Pons (tissue), 1 donor: ENCODE results near the gene MYMK.

Experiments used
- DNase-seq: peaks from one replicate; pipeline ENCODE4 v3.0.0-alpha.2; 2016; ENCODE audit warnings: low spot score

Gene MYMK

DNA sequence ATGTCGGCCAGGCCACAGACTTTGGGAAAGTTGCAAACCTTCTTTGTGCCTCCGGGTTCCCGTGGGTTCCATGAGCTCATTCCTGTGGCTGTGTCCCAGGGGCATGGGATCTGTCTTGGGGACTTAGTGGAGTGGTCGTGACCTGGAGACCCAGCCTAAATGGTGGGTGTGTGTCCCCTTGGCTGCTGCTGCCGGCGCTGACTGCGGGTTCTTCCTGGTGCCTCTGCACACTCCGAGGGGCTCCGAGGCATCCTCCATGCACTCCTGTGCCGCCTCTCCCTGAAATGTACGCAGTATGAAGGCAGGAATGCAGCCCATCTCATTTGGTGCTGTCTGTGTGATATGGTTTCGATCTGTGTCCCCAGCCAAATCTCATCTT is 24.9 kb downstream of the MYMK start:
- DNase-seq, result no peak

DNA sequence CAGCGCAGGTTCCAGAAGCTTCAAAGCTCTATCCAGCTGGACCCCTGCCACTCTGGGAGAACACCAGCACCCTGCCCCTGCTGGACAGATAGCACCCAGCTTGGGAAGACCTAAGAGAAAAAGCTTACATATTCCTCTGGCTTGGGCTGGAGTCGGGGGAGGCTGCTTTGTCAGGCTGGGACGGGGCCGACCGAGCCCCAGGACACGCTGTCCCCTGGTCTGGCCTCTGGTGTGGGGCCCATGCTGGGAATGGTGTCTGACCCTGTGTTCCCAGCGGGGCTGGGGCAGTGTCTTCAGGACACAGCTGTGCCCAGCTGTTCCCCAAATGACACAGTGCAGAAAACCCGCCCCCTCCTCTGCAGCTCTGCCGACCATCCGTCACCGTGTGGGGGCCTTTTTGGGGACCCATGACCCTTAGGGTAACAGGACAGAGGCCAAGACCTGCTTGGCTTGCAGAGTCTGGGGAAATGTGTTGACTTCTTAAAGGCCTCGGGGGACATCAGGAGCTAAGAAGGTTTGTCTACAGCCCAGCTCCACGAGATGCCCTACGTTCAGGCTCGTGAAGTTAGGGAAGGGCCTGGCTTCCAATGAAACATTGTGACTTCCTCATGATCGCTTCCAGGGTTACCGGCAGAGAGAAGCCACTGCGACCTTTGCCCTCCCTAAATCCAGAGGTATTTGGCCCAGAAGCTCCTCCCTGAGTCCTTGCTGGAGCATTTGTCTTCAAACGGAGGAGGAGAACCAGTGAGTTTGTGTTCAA is 25.4 kb downstream of the MYMK start:
- DNase-seq, result no peak

DNA sequence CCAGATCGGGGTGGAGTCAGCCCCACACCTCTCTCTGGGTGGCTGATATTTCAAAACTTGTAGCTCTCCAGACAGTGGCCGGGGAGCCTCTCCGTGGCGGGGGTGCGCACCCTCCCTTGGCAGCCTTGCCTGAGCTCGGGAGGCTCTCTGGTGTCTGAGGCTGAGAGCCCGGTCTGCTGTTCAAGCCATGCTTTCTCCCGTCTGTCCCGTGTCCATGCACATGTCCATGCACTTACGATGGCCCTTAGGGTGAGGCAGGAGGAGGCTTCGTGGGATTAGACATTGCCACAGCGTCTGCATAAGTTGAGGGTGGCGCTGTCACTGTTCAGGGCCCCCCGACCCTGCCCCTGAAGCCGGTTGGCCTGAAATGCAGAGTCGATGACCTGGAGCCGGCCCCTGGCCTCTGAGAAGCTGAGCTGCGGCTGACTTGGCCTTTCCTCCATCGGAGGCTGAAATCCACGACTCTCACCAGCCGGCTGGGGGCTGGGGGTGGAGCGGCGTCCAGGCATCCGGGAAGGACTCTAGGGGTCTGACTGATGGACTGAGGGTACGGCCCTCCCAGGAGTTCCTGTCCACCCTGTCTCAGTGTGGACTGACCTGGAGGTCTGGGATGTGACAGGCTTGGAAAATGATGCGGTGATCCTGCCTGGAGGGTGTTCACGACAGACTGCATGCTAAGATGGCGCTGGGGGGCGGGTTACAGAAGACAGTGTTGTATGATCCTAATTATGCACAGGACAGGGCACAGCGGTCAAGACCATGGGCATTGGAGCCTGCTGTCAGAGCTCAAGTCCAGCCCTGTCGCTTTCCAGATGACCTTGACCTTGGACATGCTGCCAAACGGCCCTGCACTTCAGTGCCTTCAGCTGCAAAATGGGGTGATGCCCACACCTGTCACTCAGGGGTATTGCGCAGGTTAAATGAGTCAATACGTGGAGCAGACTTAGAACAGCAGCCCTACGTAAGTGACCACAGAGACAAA is 27.6 kb downstream of the MYMK start:
- DNase-seq, result no peak

DNA sequence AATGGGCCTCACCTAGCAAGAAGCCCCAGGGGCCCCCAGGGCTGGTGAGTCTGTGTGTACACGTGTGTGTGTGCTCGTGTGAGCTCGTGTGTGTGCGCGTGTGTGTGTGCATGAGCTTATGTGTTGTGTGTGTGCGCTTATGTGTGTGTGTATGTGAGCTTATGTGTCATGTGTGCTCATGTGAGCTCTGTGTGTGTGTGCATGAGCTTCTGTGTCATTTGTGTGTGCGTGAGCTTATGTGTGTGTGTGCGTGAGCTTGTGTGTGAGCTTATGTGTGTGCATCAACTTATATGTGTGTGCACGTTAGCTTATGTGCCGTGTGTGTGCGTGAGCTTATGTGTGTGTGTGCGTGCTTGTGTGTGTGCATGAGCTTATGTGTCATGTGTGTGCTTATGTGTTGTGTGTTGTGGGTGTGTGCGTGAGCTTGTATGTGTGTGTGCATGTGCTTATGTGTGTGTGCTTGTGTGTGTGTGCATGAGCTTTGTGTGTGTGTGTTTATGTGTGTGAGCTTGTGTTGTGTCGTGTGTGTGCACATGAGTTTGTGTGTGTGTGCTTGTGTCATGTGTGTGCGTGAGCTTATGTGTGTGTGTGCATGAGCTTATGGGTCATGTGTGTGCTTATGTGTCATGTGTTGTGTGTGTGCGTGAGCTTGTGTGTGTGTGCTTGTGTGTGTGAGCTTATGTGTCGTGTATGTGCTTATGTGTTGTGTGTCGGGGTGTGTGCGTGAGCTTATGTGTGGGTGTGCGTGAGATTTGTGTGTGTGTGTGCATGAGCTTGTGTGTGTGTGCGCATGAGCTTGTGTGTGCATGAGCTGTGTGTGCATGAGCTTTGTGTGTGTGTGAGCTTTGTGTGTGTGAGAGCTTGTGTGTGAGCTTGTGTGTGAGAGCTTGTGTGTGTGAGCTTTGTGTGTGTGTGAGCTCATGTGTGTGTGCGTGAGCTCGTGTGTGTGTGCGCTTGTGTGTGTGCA is 29.1 kb downstream of the MYMK start:
- DNase-seq, result no peak

DNA sequence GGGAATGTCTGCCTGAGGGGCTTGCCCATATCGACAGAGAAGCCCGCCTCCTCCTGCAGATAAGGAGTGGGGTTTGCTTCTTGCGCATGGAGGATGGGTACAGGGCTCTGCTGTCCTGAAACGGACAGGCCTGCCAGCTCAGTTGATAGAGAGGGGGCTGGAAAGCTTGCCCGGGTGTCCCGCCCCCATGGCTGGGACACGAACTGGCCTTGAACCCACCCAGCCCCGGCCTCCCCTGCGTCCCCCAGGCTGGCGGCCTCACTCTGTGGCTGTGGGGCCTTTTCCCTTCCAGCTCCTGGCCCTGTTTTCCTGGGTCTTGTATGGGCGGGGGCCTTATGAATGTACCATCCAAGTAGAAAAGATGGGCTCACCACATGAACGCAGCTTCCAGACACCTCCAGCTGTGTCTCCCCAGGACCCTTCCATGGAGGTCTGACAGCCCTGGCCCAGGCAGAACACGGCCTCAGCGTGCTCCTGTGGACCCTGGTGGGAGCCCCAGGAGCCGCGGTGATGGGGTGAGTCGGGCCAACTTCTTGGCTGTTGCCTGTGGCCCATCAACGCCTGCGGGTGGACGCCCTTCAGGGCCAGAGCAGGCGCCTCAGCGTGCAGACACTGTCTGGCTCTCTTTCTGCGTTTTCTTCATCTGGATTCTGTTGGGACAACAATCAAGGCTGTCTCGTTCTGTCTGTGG is 30.0 kb downstream of the MYMK start:
- DNase-seq, result no peak

DNA sequence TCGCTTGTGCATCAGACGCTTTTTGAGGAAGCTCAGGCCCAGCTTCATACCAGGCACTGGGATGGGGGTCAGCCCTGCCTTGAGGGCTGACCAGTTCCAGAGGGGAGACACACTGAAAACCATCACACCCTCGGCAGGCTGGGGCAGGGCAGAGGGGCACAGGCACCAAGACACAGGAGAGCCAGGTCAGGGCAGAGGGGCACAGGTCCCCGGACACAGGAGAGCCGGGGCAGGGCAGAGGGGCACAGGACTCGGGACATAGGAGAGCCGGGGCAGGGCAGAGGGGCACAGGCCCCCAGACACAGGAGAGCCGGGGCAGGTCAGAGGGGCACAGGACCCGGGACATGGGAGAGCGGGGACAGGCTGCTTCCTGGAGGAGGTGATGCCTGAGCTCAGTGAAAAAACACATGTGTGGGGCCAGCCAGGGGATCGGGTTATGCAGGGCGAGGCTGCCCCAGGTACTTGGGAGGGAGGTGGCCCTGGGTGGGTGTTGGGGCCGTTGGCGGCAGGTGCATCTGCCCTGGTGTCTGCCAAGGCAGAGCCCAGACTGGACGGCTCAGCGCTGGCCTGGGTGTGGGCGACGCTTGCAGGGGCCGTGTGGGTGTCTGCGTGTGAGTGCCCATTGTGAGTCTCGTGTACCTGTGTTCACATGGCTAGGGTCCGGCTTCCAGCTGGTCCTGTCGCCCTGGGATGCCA is 30.8 kb downstream of the MYMK start:
- DNase-seq, result no peak

DNA sequence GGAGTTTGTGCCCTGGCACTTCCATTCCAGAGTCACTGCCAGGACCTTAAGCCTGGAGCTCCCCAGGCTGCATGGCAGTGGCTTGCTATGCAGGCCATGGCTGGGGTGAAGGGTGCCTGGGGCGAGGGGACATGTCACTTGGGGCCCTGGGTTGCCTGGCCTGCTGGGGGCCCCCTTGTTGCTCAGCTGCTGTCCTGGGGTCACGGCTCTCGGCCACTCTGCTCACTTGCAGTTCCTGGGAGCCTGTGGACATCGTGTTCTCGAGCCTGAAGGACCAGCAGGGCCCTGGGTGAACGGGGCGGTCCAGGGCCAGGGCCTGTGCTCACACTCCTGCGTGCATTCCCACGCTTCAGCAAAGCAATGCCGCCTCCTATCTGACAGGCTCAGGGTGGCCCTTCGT is 31.3 kb downstream of the MYMK start:
- DNase-seq, result no peak

DNA sequence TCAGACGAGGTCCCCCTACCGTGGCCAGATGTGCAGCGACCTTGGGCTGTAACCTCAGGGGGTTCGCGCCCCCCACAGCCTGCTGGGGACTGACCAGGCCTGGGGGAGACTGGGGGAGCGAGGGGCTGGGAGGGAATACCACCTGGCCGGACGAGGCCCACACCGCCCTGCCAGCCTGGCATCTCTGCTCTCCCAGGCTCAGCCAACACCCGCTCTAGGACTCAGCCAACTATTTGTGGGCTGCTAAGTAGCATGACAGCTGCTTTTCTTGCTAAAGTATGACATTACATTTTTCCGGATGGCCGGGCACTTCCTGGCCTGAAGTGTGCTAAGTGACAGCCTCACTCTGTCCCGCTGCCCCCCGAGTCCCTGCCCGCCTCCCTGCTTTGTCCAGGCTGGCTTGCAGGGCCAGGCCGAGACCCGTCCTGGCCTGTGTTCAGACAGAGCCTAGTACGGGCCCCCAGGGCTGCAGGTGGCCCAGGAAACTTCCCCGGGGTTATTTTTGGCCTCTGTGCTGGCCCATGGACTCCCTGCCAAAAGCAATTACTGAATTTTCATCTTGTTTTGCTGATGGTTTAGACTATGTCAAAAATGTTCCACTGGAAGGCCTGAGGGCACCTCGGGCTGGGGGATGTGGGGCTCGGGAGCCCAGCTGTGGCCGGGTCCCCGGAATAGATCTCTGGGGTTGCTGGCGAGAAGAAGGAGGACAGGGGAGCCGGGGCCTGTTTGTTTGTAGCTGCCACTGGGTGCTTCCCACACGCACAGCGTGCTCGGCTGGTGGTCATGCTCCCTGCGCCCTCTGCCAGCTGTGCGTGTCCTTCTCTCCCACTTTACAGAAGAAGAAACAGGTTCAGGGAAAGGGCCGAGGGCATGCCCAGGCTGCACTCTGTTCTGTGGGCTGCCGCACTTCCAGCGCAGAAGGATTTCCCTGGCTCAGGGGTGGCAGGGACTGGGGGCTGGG is 32.4 kb downstream of the MYMK start:
- DNase-seq, result no peak

DNA sequence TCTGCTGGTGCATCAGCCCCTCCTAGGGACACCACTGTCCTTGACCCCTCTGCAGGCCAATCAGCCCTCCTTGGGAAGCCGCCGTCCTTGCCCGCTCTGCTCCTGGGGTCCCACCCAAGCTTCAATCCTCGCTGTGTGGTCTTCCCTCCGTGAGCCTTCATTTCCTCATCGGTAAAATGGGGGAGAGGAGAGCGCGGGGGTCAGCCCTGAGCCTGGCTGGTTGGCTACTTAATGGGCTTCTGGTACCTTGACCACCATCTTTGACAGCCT is 33.2 kb downstream of the MYMK start:
- no peak for DNase-seq

DNA sequence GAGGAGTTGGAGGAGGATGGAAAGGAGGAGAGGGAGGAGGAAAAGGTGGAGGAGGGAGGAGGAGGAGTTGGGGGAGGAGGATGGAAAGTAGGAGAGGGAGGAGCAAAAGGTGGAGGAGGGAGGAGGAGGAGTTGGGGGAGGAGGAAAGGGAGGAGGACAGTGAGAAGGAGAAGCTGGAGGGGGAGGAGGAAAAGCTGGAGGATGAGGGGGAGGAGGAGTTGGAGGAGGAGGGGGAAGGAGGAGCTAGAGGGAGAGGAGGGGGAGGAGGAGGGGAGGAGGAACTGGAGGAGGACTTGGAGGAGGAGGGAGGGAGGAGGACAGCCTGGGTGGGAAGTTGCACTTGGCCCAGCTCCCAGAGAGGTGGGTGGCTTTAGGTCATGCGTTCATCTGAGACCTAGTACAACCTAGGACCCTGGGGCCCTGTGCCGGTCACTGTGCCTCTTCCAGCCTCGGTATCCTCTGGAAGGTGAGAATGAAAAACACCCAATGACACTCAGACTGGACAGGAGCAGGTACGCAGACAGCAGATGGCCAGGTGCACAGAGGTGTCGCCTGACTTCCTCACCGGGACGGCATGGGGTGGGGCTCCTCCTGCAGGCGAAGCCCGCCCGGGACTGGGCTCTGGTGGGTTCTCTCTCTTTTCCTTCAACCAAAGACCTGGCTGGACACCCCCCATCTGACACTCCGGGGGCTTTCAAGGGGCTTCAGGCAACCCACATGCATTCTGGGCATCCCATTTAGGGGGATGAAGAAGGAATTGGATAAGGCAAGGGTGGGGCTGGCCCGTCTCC is 33.7 kb downstream of the MYMK start:
- DNase-seq, result no peak

DNA sequence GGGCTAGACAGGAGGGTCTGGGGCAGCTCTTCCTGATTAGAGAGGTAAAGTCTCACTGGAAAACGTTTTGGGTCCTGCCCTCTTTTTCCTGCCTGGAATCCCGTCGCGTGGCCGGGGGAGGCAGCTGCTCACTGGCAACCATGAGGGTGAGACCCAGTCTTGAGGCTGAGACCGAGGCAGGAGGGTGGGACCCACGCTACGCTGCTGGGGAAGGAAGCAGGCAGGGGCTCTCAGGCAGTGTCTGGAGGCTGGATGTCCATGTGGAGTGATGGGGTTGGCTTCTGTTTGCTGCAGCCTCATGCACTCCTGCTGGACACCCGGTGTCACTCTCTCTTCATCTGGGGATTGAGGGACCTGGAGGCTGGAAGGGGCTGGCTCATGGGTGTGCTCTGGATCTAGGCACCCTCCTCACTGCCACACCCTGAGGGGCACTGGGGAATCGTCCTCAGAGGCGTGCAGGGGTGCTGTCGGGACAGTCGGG is 34.5 kb downstream of the MYMK start:
- DNase-seq, result no peak

DNA sequence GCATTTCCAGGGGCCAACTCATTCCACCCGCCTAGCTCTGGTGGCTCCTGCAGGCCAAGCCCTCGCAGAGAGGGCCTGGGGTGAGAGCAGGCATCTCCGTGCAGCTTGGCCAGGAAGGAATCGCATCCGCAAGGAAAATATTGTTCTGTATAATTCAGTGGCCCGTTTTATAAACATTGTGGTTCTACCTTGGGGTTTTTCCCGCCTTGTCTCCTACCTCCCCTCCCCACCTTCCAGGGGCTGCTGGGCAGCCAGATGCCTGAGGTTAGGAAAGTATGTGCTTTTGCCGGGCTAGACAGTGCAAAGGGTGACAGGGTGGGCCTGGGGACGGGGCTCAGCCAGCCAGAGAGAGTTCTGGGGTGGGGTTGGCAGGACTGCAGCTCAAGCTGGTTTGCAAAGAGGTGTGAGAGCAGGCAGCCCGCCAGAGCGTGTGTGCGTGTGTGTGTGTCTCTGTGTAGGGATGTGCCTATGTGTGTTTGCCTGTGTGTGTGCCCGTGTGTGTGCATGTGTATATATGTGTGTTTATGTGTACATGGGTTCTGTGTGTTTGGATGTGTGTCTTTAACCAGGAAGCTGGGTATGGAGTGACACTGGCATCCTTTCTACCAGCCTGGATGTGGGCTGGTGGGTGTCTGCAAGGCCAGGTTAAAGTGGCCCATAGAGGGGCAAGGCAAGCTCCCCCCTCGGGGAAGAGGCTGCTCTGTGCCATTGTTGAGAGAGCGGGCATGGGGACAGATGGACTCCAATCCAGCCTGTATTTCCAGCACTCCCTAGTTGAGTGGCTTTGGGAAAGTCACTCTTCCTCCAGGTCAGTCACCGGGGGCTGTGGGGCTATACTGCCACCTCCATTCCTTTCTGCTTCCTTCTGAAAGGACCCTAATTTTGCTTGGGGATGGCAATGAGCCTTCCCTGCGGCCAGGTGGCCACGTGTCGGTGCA is 35.2 kb downstream of the MYMK start:
- no peak for DNase-seq

DNA sequence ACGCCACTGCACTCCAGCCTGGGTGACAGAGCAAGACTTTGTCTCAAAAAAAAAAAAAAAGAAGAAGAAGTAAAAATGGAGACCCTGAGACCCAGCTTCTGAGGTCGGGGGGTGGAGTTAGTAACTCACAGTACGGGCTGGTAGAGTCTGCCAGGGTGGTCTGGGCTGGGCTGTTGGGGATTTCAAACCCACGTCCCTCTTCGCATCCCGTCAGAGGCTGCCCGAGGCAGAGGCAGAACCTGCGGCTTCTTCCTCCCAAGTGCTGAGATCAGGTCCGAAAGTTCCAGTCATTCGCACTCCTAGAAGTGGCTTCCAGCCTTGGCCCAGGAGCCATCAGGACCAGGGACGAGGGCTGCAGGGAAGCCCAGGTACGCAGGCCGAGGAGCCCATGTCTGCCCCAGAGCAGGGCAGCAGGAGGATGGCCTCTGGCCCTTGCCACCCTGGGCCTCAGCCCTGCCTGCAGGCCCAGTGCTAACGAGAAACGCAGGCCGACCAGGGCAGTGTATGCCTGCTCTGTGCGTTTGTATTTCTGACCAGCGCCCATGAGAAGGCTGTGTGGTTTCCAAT is 36.0 kb downstream of the MYMK start:
- no peak for DNase-seq

DNA sequence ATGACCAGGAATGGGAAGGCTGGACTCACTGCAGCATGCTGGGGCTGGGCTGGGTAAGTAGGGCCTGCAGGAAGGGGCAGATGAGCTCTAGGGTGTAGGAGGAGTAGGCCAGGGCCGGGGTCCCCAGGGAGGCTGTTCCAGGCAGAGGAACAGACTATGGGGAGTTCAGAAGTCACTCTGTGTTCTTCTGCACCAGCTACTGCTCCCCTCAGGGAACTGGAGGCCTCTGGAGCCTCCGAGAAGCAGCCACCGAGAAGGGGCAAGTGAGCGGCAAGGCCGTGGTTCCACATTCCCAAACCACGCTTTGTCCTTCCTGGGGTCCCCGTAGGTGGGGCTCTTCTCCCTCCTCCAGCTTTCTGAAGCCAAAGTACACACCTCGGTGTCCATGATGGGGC is 37.4 kb downstream of the MYMK start:
- DNase-seq, result no peak

DNA sequence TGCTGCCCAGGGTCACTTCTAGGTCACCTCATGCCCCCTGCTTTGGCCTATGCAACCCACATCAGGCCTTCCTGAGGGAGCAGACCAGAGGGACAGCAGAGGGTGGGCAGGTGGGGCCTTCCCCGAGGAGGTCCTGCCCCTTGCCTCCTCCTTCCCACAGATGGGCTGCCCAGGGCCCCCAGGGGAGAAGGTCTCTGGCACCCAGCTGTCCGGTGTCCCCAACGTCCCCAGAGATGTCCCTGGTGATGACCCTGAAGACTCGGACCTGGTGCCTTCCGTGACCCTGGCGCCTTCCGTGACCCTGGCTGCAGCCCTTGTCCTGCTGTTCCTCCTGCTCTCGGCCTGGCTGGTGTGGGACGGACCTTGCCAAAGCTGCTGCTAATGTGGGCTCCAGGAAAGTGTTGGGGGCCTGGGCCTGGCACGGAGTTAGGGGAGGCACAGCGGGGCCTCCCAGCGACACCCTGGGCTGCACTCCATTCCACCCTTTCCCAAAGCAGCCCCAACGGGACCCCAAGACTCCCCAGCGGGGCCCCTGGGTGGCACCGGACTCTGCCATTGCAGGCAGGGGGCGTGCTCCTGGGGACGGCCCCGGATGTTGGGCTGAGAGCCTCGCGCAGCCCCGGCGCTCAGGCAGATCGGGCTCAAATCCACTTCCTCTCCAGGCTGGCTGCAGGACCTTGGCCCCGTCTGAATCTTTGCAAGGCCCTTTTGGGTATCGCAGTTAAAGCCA is 39.1 kb downstream of the MYMK start:
- no peak for DNase-seq

DNA sequence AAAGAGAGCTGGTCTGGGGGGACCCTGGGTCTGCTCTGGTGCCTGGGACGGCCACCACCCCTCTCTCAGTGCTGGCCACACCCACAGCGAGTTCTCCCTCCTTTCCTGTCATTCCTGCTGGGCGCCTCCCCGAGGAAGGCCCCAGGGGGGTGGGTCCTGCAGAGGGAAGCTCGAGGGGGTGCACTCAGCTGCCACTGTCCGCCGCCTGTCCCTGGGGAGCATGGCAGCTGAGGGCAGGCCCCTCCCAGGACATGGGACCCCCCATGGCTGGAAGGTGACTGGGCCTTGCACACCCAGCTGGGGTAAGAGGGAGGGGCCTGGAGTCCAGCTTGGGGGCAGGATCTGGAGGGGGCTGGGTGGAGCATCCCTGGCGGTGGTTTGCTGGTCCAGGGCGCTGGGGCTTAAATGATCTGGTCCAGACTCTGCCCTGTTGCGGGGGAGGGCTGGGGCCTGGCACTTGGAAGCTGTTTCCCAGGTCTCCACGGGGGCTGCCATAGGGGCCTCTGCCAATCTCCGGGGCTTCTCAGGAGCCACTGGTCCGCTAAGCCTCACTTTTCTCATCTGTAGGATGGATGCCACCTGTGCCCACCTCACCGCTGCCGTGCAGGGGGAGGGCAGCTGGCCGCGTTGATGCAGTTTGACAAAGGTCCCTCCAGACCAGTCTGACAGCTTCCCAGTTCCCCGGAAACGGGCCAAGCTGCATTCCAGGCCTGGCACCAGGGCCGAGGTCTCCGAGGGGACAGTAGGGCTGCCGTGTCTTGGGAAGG is 39.9 kb downstream of the MYMK start:
- DNase-seq, result no peak
